Measurements from ENCODE around the gene SPOCK1.

Gene SPOCK1

DNA sequence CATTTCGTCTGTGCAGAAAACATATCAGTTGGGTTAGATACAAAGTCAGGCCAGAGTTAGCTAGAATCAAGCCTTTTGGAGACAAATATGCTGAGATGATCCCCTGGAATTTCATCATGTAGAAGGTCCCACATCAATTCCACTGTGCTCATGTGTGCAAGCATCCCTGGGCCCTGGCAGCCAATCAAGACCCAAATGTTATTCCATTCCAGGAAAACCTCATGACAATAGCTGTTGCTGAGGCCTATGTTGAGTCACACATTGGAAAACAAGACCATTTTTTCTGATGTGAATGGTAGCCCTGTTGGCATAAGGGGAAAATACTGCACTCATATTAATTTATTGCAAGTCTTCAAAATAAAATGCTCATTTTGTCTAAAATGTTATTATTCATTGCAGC is 11.5 kb downstream of the SPOCK1 start:
- no peak overlapping the region for H3K27ac ChIP-seq (ENCODE audit: insufficient read depth in 1 of 2, low read depth in 1 of 2, low read length in 2 of 2, poor library complexity in 1 of 2, severe bottlenecking in 2 of 2)
- no peaks in the 10 kb centered on the region for H3K9me3 ChIP-seq (ENCODE audit: control extremely low read depth in 1 of 5, control insufficient read depth in 4 of 5, insufficient read depth in 2 of 5, low read depth in 1 of 5, low read length in 4 of 5)
- no peak overlapping the region for H3K4me3 ChIP-seq (ENCODE audit: control insufficient read depth in 1 of 7, extremely low read depth in 1 of 7, insufficient read depth in 4 of 7, low read depth in 2 of 7, low read length in 6 of 7)
- no peak for DNase-seq
- 100% methylated on average over 1 of the region's 1 CpG for WGBS (ENCODE audit: insufficient coverage)
- ChIA-PET CTCF (interaction anchor here (1.2 kb wide), 1 partner anchor 11 kb away, joined by 3 read pairs; the partner anchor contains the start of gene SPOCK1), POLR2A (no interaction called here)
- peaks cover 0 to 6% (median 0%) of the 10 kb centered on the region in 5 experiments for H3K27me3 ChIP-seq (replicated peaks in 2 of 5; ENCODE audit: control insufficient read depth in 4 of 5, insufficient read depth in 5 of 5, low read length in 4 of 5)
- H3K36me3 ChIP-seq (ENCODE audit: control insufficient read depth in 4 of 4, insufficient read depth in 4 of 4, low read length in 3 of 4) = no peaks in the 10 kb centered on the region
- no peaks in the 10 kb centered on the region for H3K4me1 ChIP-seq (ENCODE audit: control extremely low read depth in 1 of 4, control insufficient read depth in 4 of 4, insufficient read depth in 4 of 4, low read length in 3 of 4)

GRCh38 chr5:137486707-137487106 is 12.4 kb downstream of the SPOCK1 start:
- H3K27ac ChIP-seq (ENCODE audit: insufficient read depth in 1 of 2, low read depth in 1 of 2, low read length in 2 of 2, poor library complexity in 1 of 2, severe bottlenecking in 2 of 2) = no peak overlapping the region
- ChIA-PET CTCF (no interaction called here), POLR2A (no interaction called here)
- DNase-seq = no peak
- WGBS (ENCODE audit: insufficient coverage) = 100% methylated on average over 1 of the region's 2 CpGs
- no peak overlapping the region for H3K4me3 ChIP-seq (ENCODE audit: control insufficient read depth in 1 of 7, extremely low read depth in 1 of 7, insufficient read depth in 4 of 7, low read depth in 2 of 7, low read length in 6 of 7)
- H3K9me3 ChIP-seq (ENCODE audit: control extremely low read depth in 1 of 5, control insufficient read depth in 4 of 5, insufficient read depth in 2 of 5, low read depth in 1 of 5, low read length in 4 of 5) = no peaks in the 10 kb centered on the region
- H3K36me3 ChIP-seq (ENCODE audit: control insufficient read depth in 4 of 4, insufficient read depth in 4 of 4, low read length in 3 of 4) = no peaks in the 10 kb centered on the region
- H3K4me1 ChIP-seq (ENCODE audit: control extremely low read depth in 1 of 4, control insufficient read depth in 4 of 4, insufficient read depth in 4 of 4, low read length in 3 of 4) = no peaks in the 10 kb centered on the region
- peaks cover 0 to 6% (median 0%) of the 10 kb centered on the region in 5 experiments for H3K27me3 ChIP-seq (replicated peaks in 2 of 5; ENCODE audit: control insufficient read depth in 4 of 5, insufficient read depth in 5 of 5, low read length in 4 of 5)

- Histone ChIP-seq H3K27ac (ENCODE audit: insufficient read depth in 1 of 2, low read depth in 1 of 2, low read length in 2 of 2, poor library complexity in 1 of 2, severe bottlenecking in 2 of 2) (no peak overlapping the region), H3K27me3 (replicated peaks in 2 of 5; ENCODE audit: control insufficient read depth in 4 of 5, insufficient read depth in 5 of 5, low read length in 4 of 5) (peaks cover 0 to 4% (median 0%) of the 10 kb centered on the region in 5 experiments), H3K4me1 (ENCODE audit: control extremely low read depth in 1 of 4, control insufficient read depth in 4 of 4, insufficient read depth in 4 of 4, low read length in 3 of 4) (no peaks in the 10 kb centered on the region), H3K36me3 (ENCODE audit: control insufficient read depth in 4 of 4, insufficient read depth in 4 of 4, low read length in 3 of 4) (no peaks in the 10 kb centered on the region), H3K9me3 (ENCODE audit: control extremely low read depth in 1 of 5, control insufficient read depth in 4 of 5, insufficient read depth in 2 of 5, low read depth in 1 of 5, low read length in 4 of 5) (no peaks in the 10 kb centered on the region), H3K4me3 (ENCODE audit: control insufficient read depth in 1 of 7, extremely low read depth in 1 of 7, insufficient read depth in 4 of 7, low read depth in 2 of 7, low read length in 6 of 7) (no peak overlapping the region)
- CTCF ChIA-PET = interaction anchor here (1.1 to 1.5 kb wide), 2 partner anchors 10 to 25 kb away, joined by 3 read pairs; no protein-coding TSS in a partner anchor
- DNase-seq = no peak
- 84% methylated on average over 4 of the region's 4 CpGs for WGBS (ENCODE audit: insufficient coverage)
- POLR2A ChIA-PET = no interaction called here
Observed at GRCh38 chr5:137481596-137481995, 17.5 kb downstream of the SPOCK1 start.

DNA sequence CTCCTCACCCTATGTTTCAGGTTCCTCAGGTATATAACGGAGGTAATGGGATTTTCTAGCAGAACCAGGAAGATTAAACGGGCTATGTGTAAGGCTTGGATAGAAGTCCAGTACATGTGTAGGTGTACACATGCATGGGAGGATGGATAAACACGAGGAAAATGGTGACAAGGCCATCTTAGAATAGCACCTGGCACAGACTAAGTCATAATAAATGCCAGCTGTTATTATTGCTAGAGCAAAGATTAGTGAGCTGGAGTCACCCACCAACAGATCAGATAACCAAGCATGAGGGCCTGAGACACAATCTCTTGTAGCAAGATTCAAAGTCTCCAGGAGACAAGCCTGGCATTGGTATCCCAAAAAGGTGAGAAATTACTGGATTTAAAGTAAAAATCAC is 21.1 kb downstream of the SPOCK1 start:
- Histone ChIP-seq H3K27me3 (replicated peaks in 2 of 5; ENCODE audit: control insufficient read depth in 4 of 5, insufficient read depth in 5 of 5, low read length in 4 of 5) (no peaks in the 10 kb centered on the region), H3K27ac (ENCODE audit: insufficient read depth in 1 of 2, low read depth in 1 of 2, low read length in 2 of 2, poor library complexity in 1 of 2, severe bottlenecking in 2 of 2) (no peak overlapping the region), H3K4me3 (ENCODE audit: control insufficient read depth in 1 of 7, extremely low read depth in 1 of 7, insufficient read depth in 4 of 7, low read depth in 2 of 7, low read length in 6 of 7) (no peak overlapping the region), H3K36me3 (ENCODE audit: control insufficient read depth in 4 of 4, insufficient read depth in 4 of 4, low read length in 3 of 4) (no peaks in the 10 kb centered on the region), H3K4me1 (ENCODE audit: control extremely low read depth in 1 of 4, control insufficient read depth in 4 of 4, insufficient read depth in 4 of 4, low read length in 3 of 4) (no peaks in the 10 kb centered on the region), H3K9me3 (ENCODE audit: control extremely low read depth in 1 of 5, control insufficient read depth in 4 of 5, insufficient read depth in 2 of 5, low read depth in 1 of 5, low read length in 4 of 5) (no peaks in the 10 kb centered on the region)
- POLR2A ChIA-PET = no interaction called here
- CTCF ChIA-PET = interaction anchor here (1.2 kb wide), 1 partner anchor 157 kb away, joined by 4 read pairs; no protein-coding TSS in a partner anchor
- WGBS (ENCODE audit: insufficient coverage) = 83% methylated on average over 1 of the region's 3 CpGs
- no peak for DNase-seq

DNA sequence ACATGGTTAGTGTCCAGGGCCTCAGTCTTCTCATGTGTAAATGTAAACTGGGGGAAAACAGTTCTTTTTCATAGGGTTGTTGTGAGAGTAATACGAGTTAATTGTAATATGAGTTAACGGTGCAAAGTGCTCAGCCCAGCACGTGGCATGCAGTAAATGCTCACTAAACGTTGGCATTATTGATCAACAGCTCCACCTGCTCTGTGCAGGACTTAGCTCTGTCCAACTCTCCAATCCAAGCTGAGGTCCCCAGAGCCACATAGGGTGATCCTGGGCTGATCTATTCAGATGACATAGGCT is 28.3 kb downstream of the SPOCK1 start:
- H3K36me3 ChIP-seq (ENCODE audit: control insufficient read depth in 4 of 4, insufficient read depth in 4 of 4, low read length in 3 of 4) = no peaks in the 10 kb centered on the region
- no peak for DNase-seq
- CTCF ChIA-PET = no interaction called here
- no peak overlapping the region for H3K27ac ChIP-seq (ENCODE audit: insufficient read depth in 1 of 2, low read depth in 1 of 2, low read length in 2 of 2, poor library complexity in 1 of 2, severe bottlenecking in 2 of 2)
- H3K27me3 ChIP-seq (replicated peaks in 2 of 5; ENCODE audit: control insufficient read depth in 4 of 5, insufficient read depth in 5 of 5, low read length in 4 of 5) = peaks cover 0 to 18% (median 5%) of the 10 kb centered on the region in 5 experiments
- POLR2A ChIA-PET = no interaction called here
- H3K4me3 ChIP-seq (ENCODE audit: control insufficient read depth in 1 of 7, extremely low read depth in 1 of 7, insufficient read depth in 4 of 7, low read depth in 2 of 7, low read length in 6 of 7) = no peak overlapping the region
- WGBS (ENCODE audit: insufficient coverage) = 96% methylated on average over 4 of the region's 4 CpGs
- H3K9me3 ChIP-seq (ENCODE audit: control extremely low read depth in 1 of 5, control insufficient read depth in 4 of 5, insufficient read depth in 2 of 5, low read depth in 1 of 5, low read length in 4 of 5) = no peaks in the 10 kb centered on the region
- H3K4me1 ChIP-seq (ENCODE audit: control extremely low read depth in 1 of 4, control insufficient read depth in 4 of 4, insufficient read depth in 4 of 4, low read length in 3 of 4) = no peaks in the 10 kb centered on the region

DNA sequence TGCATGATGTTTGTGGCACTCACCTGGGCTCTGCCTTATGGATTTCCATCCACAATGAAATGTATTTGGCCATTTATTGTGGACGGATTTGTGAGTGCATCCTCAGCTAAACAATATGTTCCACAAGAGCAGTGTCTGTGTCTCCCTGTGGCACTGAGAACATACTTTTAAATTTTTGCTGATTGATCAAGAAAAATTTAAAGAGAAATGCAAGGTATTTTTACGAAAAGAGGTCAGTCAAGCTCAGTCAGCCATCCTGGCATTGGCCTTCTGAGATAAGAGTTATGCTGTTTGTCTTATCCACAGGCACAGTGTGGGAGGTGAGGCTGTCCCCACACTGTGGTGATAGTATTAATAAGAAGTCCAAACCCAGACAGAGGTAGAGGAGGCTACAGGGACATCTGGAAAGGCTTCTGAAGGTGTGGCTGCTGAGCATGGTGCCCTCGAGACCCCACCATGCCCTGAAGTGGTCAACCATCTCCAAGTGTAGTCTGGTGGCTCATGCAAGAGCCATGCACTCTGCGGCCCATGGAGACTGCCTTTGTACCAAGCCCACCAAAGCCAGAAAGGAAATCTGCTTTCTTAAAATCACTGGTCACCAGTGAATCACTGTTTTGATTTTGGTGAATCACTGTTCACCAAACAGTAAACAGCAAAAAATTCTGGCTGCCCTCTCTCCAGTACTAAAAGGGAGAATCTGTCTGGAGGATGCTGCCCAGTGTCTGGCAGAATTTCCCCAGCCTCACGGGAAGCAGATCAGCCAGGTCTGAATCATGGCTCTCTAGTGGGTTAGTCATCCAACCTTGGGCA is 28.8 kb downstream of the SPOCK1 start:
- CTCF ChIA-PET = no interaction called here
- 93% methylated on average over 4 of the region's 5 CpGs for WGBS (ENCODE audit: insufficient coverage)
- POLR2A ChIA-PET = no interaction called here
- H3K27ac ChIP-seq (ENCODE audit: insufficient read depth in 1 of 2, low read depth in 1 of 2, low read length in 2 of 2, poor library complexity in 1 of 2, severe bottlenecking in 2 of 2) = no peak overlapping the region
- no peaks in the 10 kb centered on the region for H3K36me3 ChIP-seq (ENCODE audit: control insufficient read depth in 4 of 4, insufficient read depth in 4 of 4, low read length in 3 of 4)
- H3K9me3 ChIP-seq (ENCODE audit: control extremely low read depth in 1 of 5, control insufficient read depth in 4 of 5, insufficient read depth in 2 of 5, low read depth in 1 of 5, low read length in 4 of 5) = no peaks in the 10 kb centered on the region
- no peaks in the 10 kb centered on the region for H3K4me1 ChIP-seq (ENCODE audit: control extremely low read depth in 1 of 4, control insufficient read depth in 4 of 4, insufficient read depth in 4 of 4, low read length in 3 of 4)
- H3K27me3 ChIP-seq (replicated peaks in 2 of 5; ENCODE audit: control insufficient read depth in 4 of 5, insufficient read depth in 5 of 5, low read length in 4 of 5) = peaks cover 0 to 18% (median 5%) of the 10 kb centered on the region in 5 experiments
- DNase-seq = no peak
- H3K4me3 ChIP-seq (ENCODE audit: control insufficient read depth in 1 of 7, extremely low read depth in 1 of 7, insufficient read depth in 4 of 7, low read depth in 2 of 7, low read length in 6 of 7) = no peak overlapping the region

- H3K36me3 ChIP-seq (ENCODE audit: control insufficient read depth in 4 of 4, insufficient read depth in 4 of 4, low read length in 3 of 4) = no peaks in the 10 kb centered on the region
- no peak for DNase-seq
- H3K4me1 ChIP-seq (ENCODE audit: control extremely low read depth in 1 of 4, control insufficient read depth in 4 of 4, insufficient read depth in 4 of 4, low read length in 3 of 4) = no peaks in the 10 kb centered on the region
- 81% methylated on average over 2 of the region's 3 CpGs for WGBS (ENCODE audit: insufficient coverage)
- H3K27ac ChIP-seq (ENCODE audit: insufficient read depth in 1 of 2, low read depth in 1 of 2, low read length in 2 of 2, poor library complexity in 1 of 2, severe bottlenecking in 2 of 2) = no peak overlapping the region
- no peak overlapping the region for H3K4me3 ChIP-seq (ENCODE audit: control insufficient read depth in 1 of 7, extremely low read depth in 1 of 7, insufficient read depth in 4 of 7, low read depth in 2 of 7, low read length in 6 of 7)
- CTCF ChIA-PET = interaction anchor here (1.9 kb wide), 1 partner anchor 25 kb away, joined by 4 read pairs; no protein-coding TSS in a partner anchor
- H3K27me3 ChIP-seq (replicated peaks in 2 of 5; ENCODE audit: control insufficient read depth in 4 of 5, insufficient read depth in 5 of 5, low read length in 4 of 5) = peaks cover 0 to 15% (median 3%) of the 10 kb centered on the region in 5 experiments
- H3K9me3 ChIP-seq (ENCODE audit: control extremely low read depth in 1 of 5, control insufficient read depth in 4 of 5, insufficient read depth in 2 of 5, low read depth in 1 of 5, low read length in 4 of 5) = no peaks in the 10 kb centered on the region
- POLR2A ChIA-PET = no interaction called here
Observed at GRCh38 chr5:137466889-137467288, 32.2 kb downstream of the SPOCK1 start.
